OCI-LY7 (cell line): Measurements from ENCODE around the gene ATF2. TPM values are rescaled to one million over a fixed set of nuclear protein-coding genes. Genes with fewer than 3 reads are reported as not detected.

Experiments used
- BruUV-seq: library from RNA; stranded (reverse); fragments of 400-500 nt; replicated peaks from 2 replicates; lab custom pipeline; 2021; lab: Mats Ljungman, UMichigan
- CTCF ChIA-PET: fragments of 300-600 bp; sonication (Branson Sonifier 250); formaldehyde crosslinking; loops from one replicate; lab custom pipeline; 2022; ENCODE audit warnings: antibody characterized with exemption; ENCODE audit not compliant: unreplicated experiment; lab: Charles Lee
- POLR2A ChIA-PET: fragments of 300-600 bp; sonication (Branson Sonifier 250); formaldehyde crosslinking; loops from one replicate; lab custom pipeline; 2022; ENCODE audit warnings: antibody characterized with exemption; lab: Charles Lee
- DNase-seq: peaks from one replicate; pipeline ENCODE4 v3.0.0-alpha.2; 2015; ENCODE audit warnings: low spot score
- H2AFZ ChIP-seq: fragments of 200-600 bp; sonication (generic), shearing (Covaris generic); 2 replicates; pipeline ENCODE4 v1.6.1; 2014; ENCODE audit warnings: mild to moderate bottlenecking, antibody characterized with exemption, low read length, moderate library complexity
- H3K27ac ChIP-seq: fragments of 200-600 bp; sonication (generic); 2 replicates; pipeline ENCODE4 v1.5.1; 2014; ENCODE audit warnings: mixed run types, low read depth, mild to moderate bottlenecking, moderate library complexity, low read length, inconsistent platforms; ENCODE audit not compliant: poor library complexity, severe bottlenecking
- H3K36me3 ChIP-seq: fragments of 200-600 bp; sonication (generic); 2 replicates; pipeline ENCODE4 v1.6.1; 2014; ENCODE audit warnings: mild to moderate bottlenecking, antibody characterized with exemption, low read length, moderate library complexity, mixed read lengths; ENCODE audit not compliant: insufficient read depth
- H3K4me1 ChIP-seq: fragments of 200-600 bp; sonication (generic); 2 replicates; pipeline ENCODE4 v1.5.1; 2014; ENCODE audit warnings: mild to moderate bottlenecking, low read length; ENCODE audit not compliant: insufficient read depth, poor library complexity, severe bottlenecking
- H3K4me2 ChIP-seq: fragments of 200-600 bp; sonication (generic); 2 replicates; pipeline ENCODE4 v1.6.1; 2014; ENCODE audit warnings: mild to moderate bottlenecking, low read length
- H3K4me3 ChIP-seq: fragments of 200-600 bp; sonication (generic); 2 replicates; pipeline ENCODE4 v1.5.1; 2014; ENCODE audit warnings: mild to moderate bottlenecking, low read depth, low read length; ENCODE audit not compliant: poor library complexity, severe bottlenecking
- H3K79me2 ChIP-seq: fragments of 200-600 bp; sonication (generic); 2 replicates; pipeline ENCODE4 v1.6.1; 2016; ENCODE audit warnings: low read depth, mild to moderate bottlenecking, low read length, moderate library complexity, mixed read lengths; ENCODE audit not compliant: insufficient read depth
- H3K9me2 ChIP-seq: fragments of 200-600 bp; sonication (generic); 2 replicates; pipeline ENCODE4 v1.6.1; 2016; ENCODE audit warnings: mild to moderate bottlenecking, low read length, mixed read lengths; ENCODE audit not compliant: insufficient read depth
- H3K9me3 ChIP-seq: fragments of 200-600 bp; sonication (generic); 2 replicates; pipeline ENCODE4 v1.6.1; 2014; ENCODE audit warnings: mild to moderate bottlenecking, mixed run types, low read length, mixed read lengths
- H4K20me1 ChIP-seq: fragments of 200-600 bp; sonication (generic); 2 replicates; pipeline ENCODE4 v1.6.1; 2014; ENCODE audit warnings: mild to moderate bottlenecking, antibody characterized with exemption, low read length, moderate library complexity, mixed read lengths; ENCODE audit not compliant: insufficient read depth
- CTCF ChIP-seq: fragments of 200-600 bp; sonication (generic); conservative IDR thresholded peaks from 2 replicates; pipeline ENCODE4 v1.5.1; 2014; ENCODE audit warnings: mild to moderate bottlenecking, antibody characterized with exemption, low read length, moderate library complexity, mixed read lengths
- EZH2phosphoT487 ChIP-seq: fragments of 200-600 bp; sonication (generic); IDR thresholded peaks from 2 replicates; pipeline ENCODE4 v1.6.1; 2018; ENCODE audit warnings: low read depth, borderline replicate concordance, mild to moderate bottlenecking, mixed run types, antibody characterized with exemption, low read length, moderate library complexity, mixed read lengths
- intact Hi-C: fragments of 100-400 bp; cut with micrococcal nuclease; formaldehyde crosslinking; loops from one replicate; pipeline ENCODE4 v1.10.0; 2022; ENCODE audit not compliant: unreplicated experiment
- total RNA-seq, 2 experiments: library from RNA; depleted of rRNA in 1 of 2; stranded (reverse); fragments of >200 nt in 1 of 2; shearing (Covaris generic) in 1 of 2; gene quantifications; 2 replicates each; pipeline ENCODE4 v1.2.3, GENCODE V29; 2014 to 2022

The ATF2 gene
- total RNA-seq, 2 experiments from 2014 or later: 22.7 to 43.3 TPM

GRCh38 chr2:175063741-175064140 lies 104.3 kb downstream of the ATF2 start:
- ChIA-PET CTCF (no interaction called here), POLR2A (interaction anchor here (2.0 kb wide), 1 partner anchor 16 kb away, joined by 6 read pairs; no protein-coding TSS in a partner anchor)
- Histone ChIP-seq H2AFZ (no peak overlapping the region), H3K79me2 (no peaks in the 10 kb centered on the region), H3K36me3 (peaks cover 33% of the 10 kb centered on the region), H3K27ac (no peak overlapping the region), H3K4me2 (no peak overlapping the region), H3K9me2 (no peaks in the 10 kb centered on the region), H3K4me3 (no peak overlapping the region), H3K9me3 (peaks cover 17% of the 10 kb centered on the region), H4K20me1 (no peaks in the 10 kb centered on the region), H3K4me1 (no peaks in the 10 kb centered on the region)
- no TSS peak for BruUV-seq
- intact Hi-C loops: no loop called here
- DNase-seq: no peak
- TF ChIP-seq EZH2phosphoT487 (no peak), CTCF (no peak)

- no peak for TF ChIP-seq CTCF
- TF ChIP-seq EZH2phosphoT487: no peak
- H4K20me1 ChIP-seq: no peaks in the 10 kb centered on the region
- H3K9me2 ChIP-seq: no peaks in the 10 kb centered on the region
- H3K27ac ChIP-seq: no peak overlapping the region
- H3K79me2 ChIP-seq: no peaks in the 10 kb centered on the region
- intact Hi-C loops: no loop called here
- H3K9me3 ChIP-seq: peaks cover 17% of the 10 kb centered on the region
- CTCF ChIA-PET: no interaction called here
- POLR2A ChIA-PET: interaction anchor here (2.0 kb wide), 1 partner anchor 15 kb away, joined by 6 read pairs; no protein-coding TSS in a partner anchor
- no peaks in the 10 kb centered on the region for H3K4me1 ChIP-seq
- DNase-seq: peak; percentile 65
- no TSS peak for BruUV-seq
- no peak overlapping the region for H3K4me2 ChIP-seq
- H2AFZ ChIP-seq: no peak overlapping the region
- H3K4me3 ChIP-seq: no peak overlapping the region
- peaks cover 33% of the 10 kb centered on the region for H3K36me3 ChIP-seq
These were observed 105.0 kb downstream of the ATF2 start for GRCh38 chr2:175062787-175063585.
